SW480 (cell line): ENCODE results near the gene VPS26B.
"Not testable (repeated sequence)": the region's sequence is repeated elsewhere in the genome, so short reads cannot be mapped to it uniquely, and the experiment has no call there.

Experiments
- DNase-seq: peaks from one replicate; pipeline ENCODE4 v3.0.0-alpha.2; 2016; ENCODE audit warnings: low spot score

The VPS26B gene

GRCh38 chr11:134223836-134224709 is at the start of gene VPS26B, which contains the start of gene NCAPD3:
Gene VPS26B (plus strand): TSS chr11:134224671. CDS start chr11:134225123, 452 bp downstream.
Gene NCAPD3 (minus strand): TSS chr11:134223967. CDS start chr11:134223926, 41 bp downstream.
- peak; percentile 93 for DNase-seq

- DNase-seq, result no peak
These were observed 48.2 kb upstream of the VPS26B start for GRCh38 chr11:134176284-134176683.

GRCh38 chr11:134178032-134178674 is 46.3 kb upstream of the VPS26B start:
- DNase-seq, result no peak

GRCh38 chr11:134181707-134182106 is 42.8 kb upstream of the VPS26B start:
- no peak for DNase-seq

GRCh38 chr11:134188092-134188491 is 36.4 kb upstream of the VPS26B start:
- not testable (repeated sequence) for DNase-seq

GRCh38 chr11:134196756-134197155 is 27.7 kb upstream of the VPS26B start:
- no peak for DNase-seq

- no peak for DNase-seq
These were observed 24.9 kb upstream of the VPS26B start for GRCh38 chr11:134199531-134199930.

- no peak for DNase-seq
These were observed 23.8 kb upstream of the VPS26B start for GRCh38 chr11:134200688-134201087.

- DNase-seq, result no peak
These were observed 21.8 kb upstream of the VPS26B start for GRCh38 chr11:134202661-134203060.

- DNase-seq, result no peak
These were observed 18.7 kb upstream of the VPS26B start for GRCh38 chr11:134205729-134206128.

- DNase-seq, result no peak
These were observed 18.3 kb upstream of the VPS26B start for GRCh38 chr11:134206185-134206584.

GRCh38 chr11:134207538-134208239 is 16.8 kb upstream of the VPS26B start:
- no peak for DNase-seq

GRCh38 chr11:134215836-134216235 is 8.6 kb upstream of the VPS26B start:
- DNase-seq, result no peak

GRCh38 chr11:134216816-134217215 is 7.7 kb upstream of the VPS26B start:
- no peak for DNase-seq

- DNase-seq, result no peak
These were observed 1.4 kb upstream of the VPS26B start for GRCh38 chr11:134223121-134223520.

- DNase-seq, result peak; percentile 58
These were observed 516 bp downstream of the VPS26B start for GRCh38 chr11:134224710-134225664.

GRCh38 chr11:134226806-134227325 is 2.4 kb downstream of the VPS26B start:
- DNase-seq, result no peak

GRCh38 chr11:134228625-134229024 is 4.2 kb downstream of the VPS26B start:
- DNase-seq, result no peak

GRCh38 chr11:134229126-134229790 is 4.8 kb downstream of the VPS26B start:
- no peak for DNase-seq

GRCh38 chr11:134230339-134230738 is 5.9 kb downstream of the VPS26B start:
- no peak for DNase-seq
